GM23338 (cell line): ENCODE results near the gene GALNT6. TPM values are rescaled to one million over a fixed set of nuclear protein-coding genes. Genes with fewer than 3 reads are reported as not detected.

Source experiments
- ATAC-seq: fragments of 200-7000 bp; cut with Tn5 transposase; 3 replicates; pipeline ENCODE4 v1.9.1; 2020
- DNase-seq: peaks from one replicate; pipeline ENCODE4 v3.0.0-alpha.2; 2015; ENCODE audit warnings: low spot score
- H2AFZ ChIP-seq: fragments of 200-600 bp; sonication (generic); 2 replicates; pipeline ENCODE4 v1.8.0; 2016; ENCODE audit warnings: antibody characterized with exemption, mild to moderate bottlenecking, moderate library complexity
- H3F3A ChIP-seq: fragments of 200-600 bp; sonication (generic); replicated peaks from 2 replicates; pipeline ENCODE4 v1.8.0; 2017; ENCODE audit warnings: antibody characterized with exemption, mixed run types, low read depth
- H3K27ac ChIP-seq: fragments of 200-600 bp; sonication (generic); 2 replicates; pipeline ENCODE4 v1.6.1; 2016; ENCODE audit warnings: low read depth
- H3K27me3 ChIP-seq: fragments of 200-600 bp; sonication (generic); 2 replicates; pipeline ENCODE4 v1.8.0; 2016; ENCODE audit warnings: mild to moderate bottlenecking, mixed run types, moderate library complexity; ENCODE audit not compliant: insufficient read depth
- H3K36me3 ChIP-seq: fragments of 200-600 bp; sonication (generic); 2 replicates; pipeline ENCODE4 v1.8.0; 2016; ENCODE audit warnings: mild to moderate bottlenecking; ENCODE audit not compliant: insufficient read depth
- H3K4me1 ChIP-seq: fragments of 200-600 bp; sonication (generic); 2 replicates; pipeline ENCODE4 v1.8.0; 2016; ENCODE audit warnings: mild to moderate bottlenecking, moderate library complexity; ENCODE audit not compliant: insufficient read depth
- H3K4me2 ChIP-seq: fragments of 200-600 bp; sonication (generic); 2 replicates; pipeline ENCODE4 v1.7.1; 2017; ENCODE audit warnings: mixed run types
- H3K4me3 ChIP-seq: fragments of 200-600 bp; sonication (generic); 2 replicates; pipeline ENCODE4 v1.6.1; 2016; ENCODE audit warnings: mixed run types
- H3K79me2 ChIP-seq: fragments of 200-600 bp; sonication (generic); replicated peaks from 2 replicates; pipeline ENCODE4 v1.8.0; 2017; ENCODE audit warnings: mild to moderate bottlenecking; ENCODE audit not compliant: insufficient read depth
- H3K9me2 ChIP-seq: fragments of 200-600 bp; sonication (generic); 2 replicates; pipeline ENCODE4 v1.8.0; 2017; ENCODE audit not compliant: insufficient read depth
- H4K20me1 ChIP-seq: fragments of 200-600 bp; sonication (generic); replicated peaks from 2 replicates; pipeline ENCODE4 v1.8.0; 2017; ENCODE audit warnings: mild to moderate bottlenecking; ENCODE audit not compliant: insufficient read depth
- H3K27ac Mint-ChIP-seq: 2 replicates; pipeline ENCODE4 v1.8.0; 2020; ENCODE audit warnings: inconsistent platforms, mild to moderate bottlenecking, moderate library complexity, mixed read lengths
- H3K27me3 Mint-ChIP-seq: 3 replicates; pipeline ENCODE4 v1.8.0; 2022; ENCODE audit warnings: low read depth, mild to moderate bottlenecking, moderate library complexity, mixed read lengths, inconsistent platforms; ENCODE audit not compliant: insufficient read depth, poor library complexity
- H3K36me3 Mint-ChIP-seq: 3 replicates; pipeline ENCODE4 v1.8.0; 2021; ENCODE audit warnings: low read depth, mild to moderate bottlenecking, inconsistent platforms, moderate library complexity, mixed read lengths
- H3K4me1 Mint-ChIP-seq: 3 replicates; pipeline ENCODE4 v1.8.0; 2020; ENCODE audit warnings: mild to moderate bottlenecking, inconsistent platforms, mixed read lengths
- H3K4me3 Mint-ChIP-seq: 3 replicates; pipeline ENCODE4 v1.8.0; 2021; ENCODE audit warnings: moderate library complexity, mild to moderate bottlenecking, inconsistent platforms, mixed read lengths
- H3K9me3 Mint-ChIP-seq: 3 replicates; pipeline ENCODE4 v1.8.0; 2020; ENCODE audit warnings: moderate library complexity, mild to moderate bottlenecking, inconsistent platforms, mixed read lengths
- CREB1 ChIP-seq: fragments of 250-450 bp; sonication (Bioruptor Pico); IDR thresholded peaks from 2 replicates; pipeline ENCODE4 v1.5.0; 2020; ENCODE audit warnings: low read depth, mild to moderate bottlenecking, moderate library complexity
- EZH2 ChIP-seq: fragments of 200-600 bp; sonication (generic); IDR thresholded peaks from one replicate; pipeline ENCODE4 v1.8.0; 2017; ENCODE audit warnings: antibody characterized with exemption, mild to moderate bottlenecking, low read depth; ENCODE audit not compliant: unreplicated experiment
- EZH2phosphoT487 ChIP-seq: fragments of 200-600 bp; sonication (generic); IDR thresholded peaks from one replicate; pipeline ENCODE4 v1.8.1; 2018; ENCODE audit warnings: antibody characterized with exemption; ENCODE audit not compliant: unreplicated experiment
- JUNB ChIP-seq: IDR thresholded peaks from one replicate; pipeline ENCODE4 v1.6.1; 2016; ENCODE audit warnings: antibody characterized with exemption; ENCODE audit not compliant: unreplicated experiment
- NANOG ChIP-seq: IDR thresholded peaks from 2 replicates; pipeline ENCODE4 v1.6.1; 2016; ENCODE audit warnings: antibody characterized with exemption, borderline replicate concordance
- POLR2AphosphoS5 ChIP-seq: IDR thresholded peaks from 2 replicates; pipeline ENCODE4 v1.6.1; 2016; ENCODE audit warnings: antibody characterized with exemption, low read depth
- STAT1 ChIP-seq: IDR thresholded peaks from one replicate; pipeline ENCODE4 v1.6.1; 2016; ENCODE audit warnings: antibody characterized with exemption; ENCODE audit not compliant: unreplicated experiment
- ZNF114 ChIP-seq: fragments of 250-450 bp; sonication (Bioruptor Pico); IDR thresholded peaks from 2 replicates; pipeline ENCODE4 v1.5.0; 2020; ENCODE audit warnings: mild to moderate bottlenecking, moderate library complexity
- ZNF331 ChIP-seq: fragments of 250-450 bp; sonication (Bioruptor Pico); IDR thresholded peaks from 2 replicates; pipeline ENCODE4 v1.5.0; 2020; ENCODE audit warnings: low read depth, mild to moderate bottlenecking, moderate library complexity
- polyA plus RNA-seq: library from polyadenylated mRNA; unstranded; fragments of >200 nt; fragmentation: Nextera tagmentation; extraction: Ambion mirVana; gene quantifications from 2 replicates; pipeline ENCODE4 v1.2.1, GENCODE V29; 2016
- total RNA-seq: library from RNA; depleted of rRNA; stranded (reverse); fragments of >200 nt; shearing (Covaris generic); gene quantifications from 2 replicates; pipeline ENCODE4 v1.2.3, GENCODE V29; 2014
- TF ChIP-seq, protein P1 (sequence below): IDR thresholded peaks from one replicate; pipeline ENCODE4 v1.6.1; 2018; ENCODE audit warnings: antibody characterized with exemption; ENCODE audit not compliant: unreplicated experiment
- TF ChIP-seq, protein P2 (sequence below): IDR thresholded peaks from 2 replicates; pipeline ENCODE4 v1.6.1; 2016; ENCODE audit warnings: antibody characterized with exemption
- TF ChIP-seq, protein P3 (sequence below): fragments of 250-450 bp; sonication (Bioruptor Pico); IDR thresholded peaks from 2 replicates; pipeline ENCODE4 v1.5.0; 2020; ENCODE audit warnings: mild to moderate bottlenecking, moderate library complexity
- TF ChIP-seq, protein P4 (sequence below), 2 experiments: fragments of 200-600 bp in 1 of 2; sonication (generic) in 1 of 2; conservative IDR thresholded peaks; 2 replicates each; pipeline versions ENCODE4 v1.5.1 to v1.6.1; 2016 to 2017; ENCODE audit warnings: antibody characterized with exemption in 2 of 2, low read depth in 2 of 2, mild to moderate bottlenecking in 2 of 2, moderate library complexity in 1 of 2

GALNT6 gene
- total and polyA plus RNA-seq, 2 experiments from 2014 or later = 8.1 to 18.6 TPM

DNA sequence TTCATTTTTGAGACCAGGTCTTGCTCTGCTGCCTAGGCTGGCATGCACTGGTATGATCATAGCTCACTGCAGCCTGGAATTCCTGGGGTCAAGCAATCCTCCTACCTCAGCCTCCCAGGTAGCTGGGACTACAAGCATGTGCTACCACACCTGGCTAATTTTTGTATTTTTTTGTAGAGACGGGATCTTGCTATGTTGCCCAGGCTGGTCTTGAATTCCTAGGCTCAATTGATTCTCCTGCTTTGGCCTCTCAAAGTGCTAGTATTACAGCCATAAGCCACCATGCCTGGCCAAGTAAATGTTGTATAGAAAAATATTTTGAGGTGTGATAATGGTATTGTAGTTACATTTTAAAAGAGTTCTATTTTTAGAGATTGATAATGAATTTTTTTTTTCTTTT lies 79.8 kb downstream of the GALNT6 start:
- Histone ChIP-seq H3K27ac (no peak overlapping the region), H3K9me2 (no peaks in the 10 kb centered on the region), H3K36me3 (no peaks in the 10 kb centered on the region), H3K79me2 (no peaks in the 10 kb centered on the region), H3K27me3 (no peaks in the 10 kb centered on the region), H3F3A (no peaks in the 10 kb centered on the region), H3K4me2 (no peak overlapping the region), H3K4me3 (no peak overlapping the region), H2AFZ (no peak overlapping the region; the same call in 1 of the 2 replicates), H3K4me1 (no peaks in the 10 kb centered on the region), H4K20me1 (no peaks in the 10 kb centered on the region)
- ATAC-seq (no peak), DNase-seq (no peak)
- H3K4me1 Mint-ChIP-seq = no peaks in the 10 kb centered on the region
- no peaks in the 10 kb centered on the region for H3K36me3 Mint-ChIP-seq
- no peak overlapping the region for H3K27ac Mint-ChIP-seq
- no peaks in the 10 kb centered on the region for H3K9me3 Mint-ChIP-seq
- TF ChIP-seq EZH2phosphoT487 (no peak), ZNF331 (CRISPR knock-in tag) (no peak), NANOG (no peak), CREB1 (CRISPR knock-in tag) (no peak), EZH2 (no peak), JUNB (no peak), STAT1 (no peak), POLR2AphosphoS5 (no peak), ZNF114 (CRISPR knock-in tag) (no peak)
- TF ChIP-seq, protein P1, sequence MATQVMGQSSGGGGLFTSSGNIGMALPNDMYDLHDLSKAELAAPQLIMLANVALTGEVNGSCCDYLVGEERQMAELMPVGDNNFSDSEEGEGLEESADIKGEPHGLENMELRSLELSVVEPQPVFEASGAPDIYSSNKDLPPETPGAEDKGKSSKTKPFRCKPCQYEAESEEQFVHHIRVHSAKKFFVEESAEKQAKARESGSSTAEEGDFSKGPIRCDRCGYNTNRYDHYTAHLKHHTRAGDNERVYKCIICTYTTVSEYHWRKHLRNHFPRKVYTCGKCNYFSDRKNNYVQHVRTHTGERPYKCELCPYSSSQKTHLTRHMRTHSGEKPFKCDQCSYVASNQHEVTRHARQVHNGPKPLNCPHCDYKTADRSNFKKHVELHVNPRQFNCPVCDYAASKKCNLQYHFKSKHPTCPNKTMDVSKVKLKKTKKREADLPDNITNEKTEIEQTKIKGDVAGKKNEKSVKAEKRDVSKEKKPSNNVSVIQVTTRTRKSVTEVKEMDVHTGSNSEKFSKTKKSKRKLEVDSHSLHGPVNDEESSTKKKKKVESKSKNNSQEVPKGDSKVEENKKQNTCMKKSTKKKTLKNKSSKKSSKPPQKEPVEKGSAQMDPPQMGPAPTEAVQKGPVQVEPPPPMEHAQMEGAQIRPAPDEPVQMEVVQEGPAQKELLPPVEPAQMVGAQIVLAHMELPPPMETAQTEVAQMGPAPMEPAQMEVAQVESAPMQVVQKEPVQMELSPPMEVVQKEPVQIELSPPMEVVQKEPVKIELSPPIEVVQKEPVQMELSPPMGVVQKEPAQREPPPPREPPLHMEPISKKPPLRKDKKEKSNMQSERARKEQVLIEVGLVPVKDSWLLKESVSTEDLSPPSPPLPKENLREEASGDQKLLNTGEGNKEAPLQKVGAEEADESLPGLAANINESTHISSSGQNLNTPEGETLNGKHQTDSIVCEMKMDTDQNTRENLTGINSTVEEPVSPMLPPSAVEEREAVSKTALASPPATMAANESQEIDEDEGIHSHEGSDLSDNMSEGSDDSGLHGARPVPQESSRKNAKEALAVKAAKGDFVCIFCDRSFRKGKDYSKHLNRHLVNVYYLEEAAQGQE = no peak
- TF ChIP-seq, protein P2, sequence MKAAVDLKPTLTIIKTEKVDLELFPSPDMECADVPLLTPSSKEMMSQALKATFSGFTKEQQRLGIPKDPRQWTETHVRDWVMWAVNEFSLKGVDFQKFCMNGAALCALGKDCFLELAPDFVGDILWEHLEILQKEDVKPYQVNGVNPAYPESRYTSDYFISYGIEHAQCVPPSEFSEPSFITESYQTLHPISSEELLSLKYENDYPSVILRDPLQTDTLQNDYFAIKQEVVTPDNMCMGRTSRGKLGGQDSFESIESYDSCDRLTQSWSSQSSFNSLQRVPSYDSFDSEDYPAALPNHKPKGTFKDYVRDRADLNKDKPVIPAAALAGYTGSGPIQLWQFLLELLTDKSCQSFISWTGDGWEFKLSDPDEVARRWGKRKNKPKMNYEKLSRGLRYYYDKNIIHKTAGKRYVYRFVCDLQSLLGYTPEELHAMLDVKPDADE = no peak
- TF ChIP-seq, protein P3, sequence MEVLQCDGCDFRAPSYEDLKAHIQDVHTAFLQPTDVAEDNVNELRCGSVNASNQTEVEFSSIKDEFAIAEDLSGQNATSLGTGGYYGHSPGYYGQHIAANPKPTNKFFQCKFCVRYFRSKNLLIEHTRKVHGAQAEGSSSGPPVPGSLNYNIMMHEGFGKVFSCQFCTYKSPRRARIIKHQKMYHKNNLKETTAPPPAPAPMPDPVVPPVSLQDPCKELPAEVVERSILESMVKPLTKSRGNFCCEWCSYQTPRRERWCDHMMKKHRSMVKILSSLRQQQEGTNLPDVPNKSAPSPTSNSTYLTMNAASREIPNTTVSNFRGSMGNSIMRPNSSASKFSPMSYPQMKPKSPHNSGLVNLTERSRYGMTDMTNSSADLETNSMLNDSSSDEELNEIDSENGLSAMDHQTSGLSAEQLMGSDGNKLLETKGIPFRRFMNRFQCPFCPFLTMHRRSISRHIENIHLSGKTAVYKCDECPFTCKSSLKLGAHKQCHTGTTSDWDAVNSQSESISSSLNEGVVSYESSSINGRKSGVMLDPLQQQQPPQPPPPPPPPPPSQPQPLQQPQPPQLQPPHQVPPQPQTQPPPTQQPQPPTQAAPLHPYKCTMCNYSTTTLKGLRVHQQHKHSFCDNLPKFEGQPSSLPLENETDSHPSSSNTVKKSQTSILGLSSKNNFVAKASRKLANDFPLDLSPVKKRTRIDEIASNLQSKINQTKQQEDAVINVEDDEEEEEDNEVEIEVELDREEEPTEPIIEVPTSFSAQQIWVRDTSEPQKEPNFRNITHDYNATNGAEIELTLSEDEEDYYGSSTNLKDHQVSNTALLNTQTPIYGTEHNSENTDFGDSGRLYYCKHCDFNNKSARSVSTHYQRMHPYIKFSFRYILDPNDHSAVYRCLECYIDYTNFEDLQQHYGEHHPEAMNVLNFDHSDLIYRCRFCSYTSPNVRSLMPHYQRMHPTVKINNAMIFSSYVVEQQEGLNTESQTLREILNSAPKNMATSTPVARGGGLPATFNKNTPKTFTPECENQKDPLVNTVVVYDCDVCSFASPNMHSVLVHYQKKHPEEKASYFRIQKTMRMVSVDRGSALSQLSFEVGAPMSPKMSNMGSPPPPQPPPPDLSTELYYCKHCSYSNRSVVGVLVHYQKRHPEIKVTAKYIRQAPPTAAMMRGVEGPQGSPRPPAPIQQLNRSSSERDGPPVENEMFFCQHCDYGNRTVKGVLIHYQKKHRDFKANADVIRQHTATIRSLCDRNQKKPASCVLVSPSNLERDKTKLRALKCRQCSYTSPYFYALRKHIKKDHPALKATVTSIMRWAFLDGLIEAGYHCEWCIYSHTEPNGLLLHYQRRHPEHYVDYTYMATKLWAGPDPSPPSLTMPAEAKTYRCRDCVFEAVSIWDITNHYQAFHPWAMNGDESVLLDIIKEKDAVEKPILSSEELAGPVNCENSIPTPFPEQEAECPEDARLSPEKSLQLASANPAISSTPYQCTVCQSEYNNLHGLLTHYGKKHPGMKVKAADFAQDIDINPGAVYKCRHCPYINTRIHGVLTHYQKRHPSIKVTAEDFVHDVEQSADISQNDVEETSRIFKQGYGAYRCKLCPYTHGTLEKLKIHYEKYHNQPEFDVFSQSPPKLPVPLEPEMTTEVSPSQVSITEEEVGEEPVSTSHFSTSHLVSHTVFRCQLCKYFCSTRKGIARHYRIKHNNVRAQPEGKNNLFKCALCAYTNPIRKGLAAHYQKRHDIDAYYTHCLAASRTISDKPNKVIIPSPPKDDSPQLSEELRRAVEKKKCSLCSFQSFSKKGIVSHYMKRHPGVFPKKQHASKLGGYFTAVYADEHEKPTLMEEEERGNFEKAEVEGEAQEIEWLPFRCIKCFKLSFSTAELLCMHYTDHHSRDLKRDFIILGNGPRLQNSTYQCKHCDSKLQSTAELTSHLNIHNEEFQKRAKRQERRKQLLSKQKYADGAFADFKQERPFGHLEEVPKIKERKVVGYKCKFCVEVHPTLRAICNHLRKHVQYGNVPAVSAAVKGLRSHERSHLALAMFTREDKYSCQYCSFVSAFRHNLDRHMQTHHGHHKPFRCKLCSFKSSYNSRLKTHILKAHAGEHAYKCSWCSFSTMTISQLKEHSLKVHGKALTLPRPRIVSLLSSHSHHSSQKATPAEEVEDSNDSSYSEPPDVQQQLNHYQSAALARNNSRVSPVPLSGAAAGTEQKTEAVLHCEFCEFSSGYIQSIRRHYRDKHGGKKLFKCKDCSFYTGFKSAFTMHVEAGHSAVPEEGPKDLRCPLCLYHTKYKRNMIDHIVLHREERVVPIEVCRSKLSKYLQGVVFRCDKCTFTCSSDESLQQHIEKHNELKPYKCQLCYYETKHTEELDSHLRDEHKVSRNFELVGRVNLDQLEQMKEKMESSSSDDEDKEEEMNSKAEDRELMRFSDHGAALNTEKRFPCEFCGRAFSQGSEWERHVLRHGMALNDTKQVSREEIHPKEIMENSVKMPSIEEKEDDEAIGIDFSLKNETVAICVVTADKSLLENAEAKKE = no peak
- TF ChIP-seq, protein P4, sequence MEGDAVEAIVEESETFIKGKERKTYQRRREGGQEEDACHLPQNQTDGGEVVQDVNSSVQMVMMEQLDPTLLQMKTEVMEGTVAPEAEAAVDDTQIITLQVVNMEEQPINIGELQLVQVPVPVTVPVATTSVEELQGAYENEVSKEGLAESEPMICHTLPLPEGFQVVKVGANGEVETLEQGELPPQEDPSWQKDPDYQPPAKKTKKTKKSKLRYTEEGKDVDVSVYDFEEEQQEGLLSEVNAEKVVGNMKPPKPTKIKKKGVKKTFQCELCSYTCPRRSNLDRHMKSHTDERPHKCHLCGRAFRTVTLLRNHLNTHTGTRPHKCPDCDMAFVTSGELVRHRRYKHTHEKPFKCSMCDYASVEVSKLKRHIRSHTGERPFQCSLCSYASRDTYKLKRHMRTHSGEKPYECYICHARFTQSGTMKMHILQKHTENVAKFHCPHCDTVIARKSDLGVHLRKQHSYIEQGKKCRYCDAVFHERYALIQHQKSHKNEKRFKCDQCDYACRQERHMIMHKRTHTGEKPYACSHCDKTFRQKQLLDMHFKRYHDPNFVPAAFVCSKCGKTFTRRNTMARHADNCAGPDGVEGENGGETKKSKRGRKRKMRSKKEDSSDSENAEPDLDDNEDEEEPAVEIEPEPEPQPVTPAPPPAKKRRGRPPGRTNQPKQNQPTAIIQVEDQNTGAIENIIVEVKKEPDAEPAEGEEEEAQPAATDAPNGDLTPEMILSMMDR (conservative IDR thresholded peaks at IDR 0.05; ENCODE audit: low read depth in 2 of 2) = no peak
- no peak overlapping the region for H3K4me3 Mint-ChIP-seq
- peaks cover 2% of the 10 kb centered on the region for H3K27me3 Mint-ChIP-seq
